GM13976 (cell line): ENCODE results near the gene ARID5B.

Experiments used
- DNase-seq: peaks from one replicate; pipeline ENCODE4 v3.0.0; 2012; ENCODE audit warnings: low spot score
- CTCF ChIP-seq: IDR thresholded peaks from 2 replicates; pipeline ENCODE4 v1.5.1; 2012; ENCODE audit warnings: borderline replicate concordance, mild to moderate bottlenecking; ENCODE audit not compliant: insufficient read depth; ENCODE audit errors: extremely low read depth, missing control alignments, control extremely low read depth
- in situ Hi-C: fragments of 300-500 bp; cut with MboI; formaldehyde crosslinking; loops from one replicate; pipeline ENCODE4 v1.12.0; 2022; ENCODE audit warnings: low sequenced_read_pairs, mixed read lengths, inconsistent platforms; ENCODE audit not compliant: unreplicated experiment

ARID5B gene

GRCh38 chr10:62058896-62059216 is 157.4 kb downstream of the ARID5B start:
- no peak for TF ChIP-seq CTCF
- in situ Hi-C loops, result no loop called here
- DNase-seq, result no peak

- DNase-seq, result no peak
- no peak for TF ChIP-seq CTCF
- in situ Hi-C loops, result no loop called here
These were observed 157.9 kb downstream of the ARID5B start for GRCh38 chr10:62059217-62059920.

GRCh38 chr10:62062028-62062427 is 160.5 kb downstream of the ARID5B start:
- in situ Hi-C loops, result no loop called here

GRCh38 chr10:62062752-62063512 is 161.4 kb downstream of the ARID5B start:
- TF ChIP-seq CTCF, result no peak
- no peak for DNase-seq
- in situ Hi-C loops, result no loop called here

More at GRCh38 chr10:62062028-62062427, 160.5 kb downstream of the ARID5B start:
- DNase-seq, result no peak
- no peak for TF ChIP-seq CTCF

GRCh38 chr10:62063795-62064472 is 162.4 kb downstream of the ARID5B start:
- TF ChIP-seq CTCF, result no peak
- no peak for DNase-seq
- in situ Hi-C loops, result no loop called here

GRCh38 chr10:62067560-62067959 is 166.1 kb downstream of the ARID5B start:
- TF ChIP-seq CTCF, result no peak
- no peak for DNase-seq
- in situ Hi-C loops, result no loop called here
